ENCODE measurements around the gene MNT.

MNT gene

GRCh38 chr17:2346475-2346874, 54.4 kb downstream of the MNT start:
- H3K4me3 ChIP-seq (ENCODE audit: control insufficient read depth, low read depth, low read length), result no peak overlapping the region
- DNase-seq (ENCODE audit: low read depth), result peak; percentile 12
- TF ChIP-seq, protein P1, sequence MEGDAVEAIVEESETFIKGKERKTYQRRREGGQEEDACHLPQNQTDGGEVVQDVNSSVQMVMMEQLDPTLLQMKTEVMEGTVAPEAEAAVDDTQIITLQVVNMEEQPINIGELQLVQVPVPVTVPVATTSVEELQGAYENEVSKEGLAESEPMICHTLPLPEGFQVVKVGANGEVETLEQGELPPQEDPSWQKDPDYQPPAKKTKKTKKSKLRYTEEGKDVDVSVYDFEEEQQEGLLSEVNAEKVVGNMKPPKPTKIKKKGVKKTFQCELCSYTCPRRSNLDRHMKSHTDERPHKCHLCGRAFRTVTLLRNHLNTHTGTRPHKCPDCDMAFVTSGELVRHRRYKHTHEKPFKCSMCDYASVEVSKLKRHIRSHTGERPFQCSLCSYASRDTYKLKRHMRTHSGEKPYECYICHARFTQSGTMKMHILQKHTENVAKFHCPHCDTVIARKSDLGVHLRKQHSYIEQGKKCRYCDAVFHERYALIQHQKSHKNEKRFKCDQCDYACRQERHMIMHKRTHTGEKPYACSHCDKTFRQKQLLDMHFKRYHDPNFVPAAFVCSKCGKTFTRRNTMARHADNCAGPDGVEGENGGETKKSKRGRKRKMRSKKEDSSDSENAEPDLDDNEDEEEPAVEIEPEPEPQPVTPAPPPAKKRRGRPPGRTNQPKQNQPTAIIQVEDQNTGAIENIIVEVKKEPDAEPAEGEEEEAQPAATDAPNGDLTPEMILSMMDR (conservative IDR thresholded peaks at IDR 0.05; ENCODE audit: control insufficient read depth, insufficient read depth, low read depth, low read length), result no peak

GRCh38 chr17:2344528-2344927, 56.3 kb downstream of the MNT start:
- no peak overlapping the region for H3K4me3 ChIP-seq (ENCODE audit: control insufficient read depth, low read depth, low read length)
- peak; percentile 55 for DNase-seq (ENCODE audit: low read depth)
- TF ChIP-seq, protein P1 (conservative IDR thresholded peaks at IDR 0.05; ENCODE audit: control insufficient read depth, insufficient read depth, low read depth, low read length), result no peak

DNA sequence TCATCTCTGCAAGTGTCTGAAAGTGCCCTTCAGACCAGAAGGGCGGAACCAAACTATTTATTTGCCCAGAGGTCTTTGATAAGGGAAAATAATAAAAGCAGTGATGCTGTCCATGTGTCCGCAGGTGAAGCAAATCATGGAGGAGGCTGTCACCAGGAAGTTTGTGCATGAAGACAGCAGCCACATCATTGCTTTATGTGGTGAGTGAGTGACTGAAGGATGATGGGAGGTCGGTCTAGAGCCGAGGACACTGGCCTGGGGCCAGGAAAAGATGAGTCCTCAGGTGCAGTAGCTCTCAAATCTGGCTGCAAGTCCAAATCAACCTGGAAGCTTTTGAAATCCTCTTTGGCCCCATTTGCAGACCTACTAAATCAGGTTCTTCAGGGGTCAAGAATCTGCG, 57.4 kb downstream of the MNT start:
- no peak for DNase-seq (ENCODE audit: low read depth)
- H3K4me3 ChIP-seq (ENCODE audit: control insufficient read depth, low read depth, low read length), result no peak overlapping the region
- TF ChIP-seq, protein P1 (conservative IDR thresholded peaks at IDR 0.05; ENCODE audit: control insufficient read depth, insufficient read depth, low read depth, low read length), result no peak

GRCh38 chr17:2338315-2338657, 62.6 kb downstream of the MNT start:
- H3K4me3 ChIP-seq (ENCODE audit: control insufficient read depth, low read depth, low read length), result peak overlapping the region; percentile 97
- DNase-seq (ENCODE audit: low read depth), result no peak
- TF ChIP-seq, protein P1 (conservative IDR thresholded peaks at IDR 0.05; ENCODE audit: control insufficient read depth, insufficient read depth, low read depth, low read length), result no peak

- DNase-seq (ENCODE audit: low read depth), result peak; percentile 26
- TF ChIP-seq, protein P1 (conservative IDR thresholded peaks at IDR 0.05; ENCODE audit: control insufficient read depth, insufficient read depth, low read depth, low read length), result no peak
- peak overlapping the region; percentile 97 for H3K4me3 ChIP-seq (ENCODE audit: control insufficient read depth, low read depth, low read length)
Observed at GRCh38 chr17:2337544-2338314, 63.1 kb downstream of the MNT start.

- H3K4me3 ChIP-seq (ENCODE audit: control insufficient read depth, low read depth, low read length), result peak within 1 kb of the TSS; percentile 97
- TF ChIP-seq, protein P1 (conservative IDR thresholded peaks at IDR 0.05; ENCODE audit: control insufficient read depth, insufficient read depth, low read depth, low read length), result no peak
- peak; percentile 15 for DNase-seq (ENCODE audit: low read depth)
Observed at GRCh38 chr17:2336852-2337543, 63.9 kb downstream of the MNT start, which contains the start of gene SGSM2. SGSM2 (plus strand) TSS chr17:2337501; CDS start chr17:2337689, 188 bp downstream.
